Natural killer cell treated with Interleukin-12 subunit alpha and Interleukin-12 subunit beta and Interleukin-15 and Interleukin-18, amount 100 ng/mL, for 72 hours (primary cell): ENCODE measurements around the gene SEMA3C. TPM values are rescaled to one million over a fixed set of nuclear protein-coding genes. Genes with fewer than 3 reads are reported as not detected.

Experiments used
- ATAC-seq, 2 donors: fragments of 150-1000 bp; cut with Tn5 transposase in 1 of 2; sonication (Bioruptor Pico), chemical (Tn5 transposase) in 1 of 2; 2 replicates each; pipeline ENCODE4 v1.10.0; 2021
- DNase-seq: peaks from one replicate; pipeline ENCODE4 v3.0.0; 2022; ENCODE audit warnings: low spot score
- H3K27ac Mint-ChIP-seq, 2 donors: 1 replicate in 1 of 2; 2 replicates in 1 of 2; pipeline ENCODE4 v1.8.0; 2022; ENCODE audit warnings: mixed read lengths in 2 of 2, mild to moderate bottlenecking in 1 of 2, moderate library complexity in 1 of 2
- H3K27me3 Mint-ChIP-seq, 2 donors: 1 replicate in 1 of 2; 2 replicates in 1 of 2; pipeline ENCODE4 v1.8.0; 2022; ENCODE audit warnings: mixed read lengths in 2 of 2
- H3K36me3 Mint-ChIP-seq: one replicate; pipeline ENCODE4 v1.8.0; 2022; ENCODE audit warnings: mixed read lengths
- H3K4me1 Mint-ChIP-seq, 2 donors: 1 replicate in 1 of 2; 2 replicates in 1 of 2; pipeline ENCODE4 v1.8.0; 2022; ENCODE audit warnings: low read depth in 2 of 2, mixed read lengths in 2 of 2, mild to moderate bottlenecking in 1 of 2
- H3K4me3 Mint-ChIP-seq: one replicate; pipeline ENCODE4 v1.8.0; 2022; ENCODE audit warnings: mixed read lengths
- H3K9me3 Mint-ChIP-seq: 2 replicates; pipeline ENCODE4 v1.8.0; 2022; ENCODE audit warnings: mixed read lengths
- total RNA-seq, 2 donors: library from RNA; stranded (reverse); gene quantifications; one replicate each; pipeline ENCODE4 v1.2.3, GENCODE V29; 2022

The SEMA3C gene
- total RNA-seq, 2 donors from 2014 or later = 1.1 TPM; not detected in 1

- no peaks in the 10 kb centered on the region for H3K4me1 Mint-ChIP-seq
- no peak overlapping the region for H3K27ac Mint-ChIP-seq
- H3K4me3 Mint-ChIP-seq = no peak overlapping the region
- H3K27me3 Mint-ChIP-seq = no peaks in the 10 kb centered on the region
- H3K9me3 Mint-ChIP-seq = no peaks in the 10 kb centered on the region
- ATAC-seq (no peak), DNase-seq (no peak)
- H3K36me3 Mint-ChIP-seq = no peaks in the 10 kb centered on the region
These were observed 169.6 kb downstream of the SEMA3C start for GRCh38 chr7:80749270-80749669.

GRCh38 chr7:80748363-80749042 lies 170.3 kb downstream of the SEMA3C start:
- Mint-ChIP-seq H3K27ac (no peak overlapping the region), H3K9me3 (no peaks in the 10 kb centered on the region), H3K27me3 (no peaks in the 10 kb centered on the region), H3K4me3 (no peak overlapping the region), H3K36me3 (no peaks in the 10 kb centered on the region), H3K4me1 (no peaks in the 10 kb centered on the region)
- ATAC-seq (no peak), DNase-seq (no peak)

GRCh38 chr7:80740778-80741545 lies 177.9 kb downstream of the SEMA3C start:
- Mint-ChIP-seq H3K27ac (no peak overlapping the region), H3K4me3 (no peak overlapping the region), H3K27me3 (no peaks in the 10 kb centered on the region), H3K9me3 (peaks cover under 1% of the 10 kb centered on the region), H3K36me3 (no peaks in the 10 kb centered on the region), H3K4me1 (no peaks in the 10 kb centered on the region)
- ATAC-seq (no peak), DNase-seq (no peak)

GRCh38 chr7:80736371-80737125 lies 182.3 kb downstream of the SEMA3C start:
- H3K4me3 Mint-ChIP-seq = no peak overlapping the region
- H3K27me3 Mint-ChIP-seq = no peaks in the 10 kb centered on the region
- H3K27ac Mint-ChIP-seq = no peak overlapping the region
- H3K36me3 Mint-ChIP-seq = peaks cover 4% of the 10 kb centered on the region
- DNase-seq (no peak), ATAC-seq (no peak)
- H3K9me3 Mint-ChIP-seq = peaks cover 19% of the 10 kb centered on the region
- H3K4me1 Mint-ChIP-seq = no peaks in the 10 kb centered on the region

GRCh38 chr7:80735330-80735729 lies 183.5 kb downstream of the SEMA3C start:
- Mint-ChIP-seq H3K4me3 (no peak overlapping the region), H3K9me3 (peaks cover 22% of the 10 kb centered on the region), H3K4me1 (no peaks in the 10 kb centered on the region), H3K36me3 (peaks cover 4% of the 10 kb centered on the region), H3K27ac (no peak overlapping the region), H3K27me3 (no peaks in the 10 kb centered on the region)
- ATAC-seq (no peak), DNase-seq (no peak)

- DNase-seq (no peak), ATAC-seq (no peak)
- peaks cover 22% of the 10 kb centered on the region for H3K9me3 Mint-ChIP-seq
- H3K36me3 Mint-ChIP-seq = peaks cover 4% of the 10 kb centered on the region
- no peaks in the 10 kb centered on the region for H3K27me3 Mint-ChIP-seq
- no peaks in the 10 kb centered on the region for H3K4me1 Mint-ChIP-seq
- H3K27ac Mint-ChIP-seq = no peak overlapping the region
- no peak overlapping the region for H3K4me3 Mint-ChIP-seq
These were observed 184.8 kb downstream of the SEMA3C start for GRCh38 chr7:80734011-80734410.

- DNase-seq (no peak), ATAC-seq (no peak)
- Mint-ChIP-seq H3K27ac (no peak overlapping the region), H3K4me1 (no peaks in the 10 kb centered on the region), H3K9me3 (peaks cover 22% of the 10 kb centered on the region), H3K27me3 (no peaks in the 10 kb centered on the region), H3K4me3 (no peak overlapping the region), H3K36me3 (peaks cover 4% of the 10 kb centered on the region)
These were observed 185.4 kb downstream of the SEMA3C start for GRCh38 chr7:80733333-80733915.

GRCh38 chr7:80732630-80733029 lies 186.2 kb downstream of the SEMA3C start:
- Mint-ChIP-seq H3K4me3 (no peak overlapping the region), H3K27ac (no peak overlapping the region), H3K9me3 (peaks cover 22% of the 10 kb centered on the region), H3K27me3 (no peaks in the 10 kb centered on the region), H3K36me3 (peaks cover 4% of the 10 kb centered on the region), H3K4me1 (no peaks in the 10 kb centered on the region)
- ATAC-seq = no peak
- no peak for DNase-seq

- DNase-seq (no peak), ATAC-seq (no peak)
- Mint-ChIP-seq H3K27ac (no peak overlapping the region), H3K36me3 (peaks cover 4% of the 10 kb centered on the region), H3K4me3 (no peak overlapping the region), H3K27me3 (no peaks in the 10 kb centered on the region), H3K9me3 (peaks cover 22% of the 10 kb centered on the region), H3K4me1 (no peaks in the 10 kb centered on the region)
These were observed 187.6 kb downstream of the SEMA3C start for GRCh38 chr7:80731281-80731680.

- no peaks in the 10 kb centered on the region for H3K4me1 Mint-ChIP-seq
- peaks cover 12% of the 10 kb centered on the region for H3K9me3 Mint-ChIP-seq
These were observed 189.1 kb downstream of the SEMA3C start for GRCh38 chr7:80729591-80730320.

GRCh38 chr7:80726666-80727065 lies 192.2 kb downstream of the SEMA3C start:
- H3K4me3 Mint-ChIP-seq = no peak overlapping the region
- DNase-seq = no peak
- no peaks in the 10 kb centered on the region for H3K4me1 Mint-ChIP-seq
- no peak overlapping the region for H3K27ac Mint-ChIP-seq
- H3K36me3 Mint-ChIP-seq = no peaks in the 10 kb centered on the region
- ATAC-seq = no peak
- no peaks in the 10 kb centered on the region for H3K27me3 Mint-ChIP-seq
- H3K9me3 Mint-ChIP-seq = peaks cover 6% of the 10 kb centered on the region

More at GRCh38 chr7:80729591-80730320, 189.1 kb downstream of the SEMA3C start:
- DNase-seq (no peak), ATAC-seq (no peak)
- Mint-ChIP-seq H3K27ac (no peak overlapping the region), H3K4me3 (no peak overlapping the region), H3K27me3 (no peaks in the 10 kb centered on the region), H3K36me3 (no peaks in the 10 kb centered on the region)

- Mint-ChIP-seq H3K4me1 (no peaks in the 10 kb centered on the region), H3K36me3 (no peaks in the 10 kb centered on the region), H3K4me3 (no peak overlapping the region), H3K27me3 (no peaks in the 10 kb centered on the region), H3K27ac (no peak overlapping the region), H3K9me3 (peaks cover 3% of the 10 kb centered on the region)
- DNase-seq (no peak), ATAC-seq (no peak)
These were observed 193.7 kb downstream of the SEMA3C start for GRCh38 chr7:80725181-80725611.

- no peaks in the 10 kb centered on the region for H3K27me3 Mint-ChIP-seq
- H3K4me3 Mint-ChIP-seq = no peak overlapping the region
- no peak overlapping the region for H3K27ac Mint-ChIP-seq
- H3K36me3 Mint-ChIP-seq = no peaks in the 10 kb centered on the region
- H3K4me1 Mint-ChIP-seq = no peaks in the 10 kb centered on the region
- ATAC-seq (no peak), DNase-seq (no peak)
- H3K9me3 Mint-ChIP-seq = peaks cover 3% of the 10 kb centered on the region
These were observed 194.5 kb downstream of the SEMA3C start for GRCh38 chr7:80724249-80724871.
